Right lobe of liver (tissue), 6 donors: ENCODE results near the gene PRC1. TPM values are rescaled to one million over a fixed set of nuclear protein-coding genes. Genes with fewer than 3 reads are reported as not detected.
"Not testable (repeated sequence)": the region's sequence is repeated elsewhere in the genome, so short reads cannot be mapped to it uniquely, and the experiment has no call there.

Experiments used
- ATAC-seq, 4 donors: fragments of 200-7000 bp; cut with Tn5 transposase; one replicate each; pipeline ENCODE4 v1.9.1; 2020; ENCODE audit warnings: mild to moderate bottlenecking in 4 of 4, moderate library complexity in 4 of 4
- DNase-seq, 3 donors: peaks; one replicate each; pipeline ENCODE4 v3.0.0-alpha.2; 2020
- H3K27ac ChIP-seq, 3 donors: fragments of 200-600 bp; one replicate each; pipeline ENCODE4 v1.8.0; 2022
- H3K27me3 ChIP-seq, 2 donors: fragments of 200-600 bp; one replicate each; pipeline ENCODE4 v1.8.0; 2022
- H3K36me3 ChIP-seq, 4 donors: fragments of 200-600 bp; sonication (generic) in 1 of 4; one replicate each; pipeline versions ENCODE4 v1.5.1 to v1.8.0; 2017 to 2022; ENCODE audit warnings: control low read depth in 1 of 4
- H3K4me1 ChIP-seq, 4 donors: fragments of 200-600 bp; sonication (generic) in 1 of 4; one replicate each; pipeline versions ENCODE4 v1.5.1 to v1.8.0; 2017 to 2022; ENCODE audit warnings: control low read depth in 1 of 4
- H3K4me3 ChIP-seq, 3 donors: fragments of 200-600 bp; one replicate each; pipeline ENCODE4 v1.8.0; 2022
- H3K9me3 ChIP-seq, 4 donors: fragments of 200-600 bp; sonication (generic) in 1 of 4; one replicate each; pipeline versions ENCODE4 v1.5.1 to v1.8.0; 2017 to 2022; ENCODE audit warnings: control low read depth in 1 of 4
- POLR2A ChIP-seq: fragments of 450-650 bp; IDR thresholded peaks from one replicate; pipeline ENCODE4 v1.6.1; 2017; ENCODE audit warnings: antibody characterized with exemption, mild to moderate bottlenecking
- WGBS: methylation state at CpG from one replicate; pipeline ENCODE4 v1.1.6; 2018; ENCODE audit warnings: low coverage, low lambda C conversion rate; ENCODE audit not compliant: insufficient coverage; ENCODE audit errors: missing lambda C conversion rate; 5-methylcytosine and 5-hydroxymethylcytosine counted together
- intact Hi-C, 2 donors: fragments of 100-400 bp; cut with DNase I; formaldehyde crosslinking; loops; one replicate each; pipeline versions ENCODE4 v1.11.2 to v1.14.1; 2022
- total RNA-seq, 6 experiments: library from RNA; depleted of rRNA in 2 of 6; stranded (reverse); fragments of >200 nt in 2 of 6; fragmentation: NEBNext Ultra II Directional in 3 of 6; extraction: Animal tissue kit (Norgen Biotek cat#: 25700) in 3 of 6; gene quantifications; one replicate each; pipeline versions ENCODE4 v1.1.0 to v1.2.4, GENCODE V29; 2016 to 2023
- TF ChIP-seq, protein P1 (sequence below), 4 donors: fragments of 200-600 bp in 3 of 4; fragments of 450-650 bp in 1 of 4; IDR thresholded peaks; one replicate each; pipeline versions ENCODE4 v1.5.1 to v1.8.0; 2016 to 2022; ENCODE audit warnings: antibody characterized with exemption in 4 of 4, mild to moderate bottlenecking in 2 of 4
- donor health status: DM: no; HTN: yes; CAD: no.
- donor health status: DM: no; HTN: no; CAD: no.
- donor health status: DM: no; HTN: no; CAD: no.
- donor health status: DM: no; HTN: yes; CAD: no.
- donor health status: DM: no; HTN: yes; CAD: no.

Gene PRC1
- total RNA-seq, 6 experiments from 2014 or later = 1.2 to 8.8 (median 4.3) TPM

DNA sequence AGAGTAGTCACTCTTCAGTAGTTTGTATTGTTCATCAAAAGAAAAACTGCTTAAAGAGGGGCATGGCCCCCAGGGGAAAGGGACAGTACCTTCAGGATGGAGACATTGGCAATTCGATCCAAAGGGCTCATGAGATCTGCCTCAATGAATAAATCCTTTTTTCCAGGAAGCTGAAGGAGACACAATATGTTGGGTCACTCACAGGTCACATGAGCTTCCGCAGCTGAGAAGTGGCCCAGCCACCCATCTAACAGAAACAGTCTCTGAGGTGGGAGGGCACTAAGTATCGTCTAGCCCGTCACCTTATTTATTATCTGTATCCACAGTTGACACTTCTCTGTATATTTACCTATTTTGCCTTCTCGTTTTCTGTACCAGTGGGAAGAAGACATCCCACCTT lies 23.4 kb upstream of the PRC1 start:
- H3K36me3 ChIP-seq = peaks cover 0 to 25% (median 5%) of the 10 kb centered on the region in 4 donors
- TF ChIP-seq, protein P1, sequence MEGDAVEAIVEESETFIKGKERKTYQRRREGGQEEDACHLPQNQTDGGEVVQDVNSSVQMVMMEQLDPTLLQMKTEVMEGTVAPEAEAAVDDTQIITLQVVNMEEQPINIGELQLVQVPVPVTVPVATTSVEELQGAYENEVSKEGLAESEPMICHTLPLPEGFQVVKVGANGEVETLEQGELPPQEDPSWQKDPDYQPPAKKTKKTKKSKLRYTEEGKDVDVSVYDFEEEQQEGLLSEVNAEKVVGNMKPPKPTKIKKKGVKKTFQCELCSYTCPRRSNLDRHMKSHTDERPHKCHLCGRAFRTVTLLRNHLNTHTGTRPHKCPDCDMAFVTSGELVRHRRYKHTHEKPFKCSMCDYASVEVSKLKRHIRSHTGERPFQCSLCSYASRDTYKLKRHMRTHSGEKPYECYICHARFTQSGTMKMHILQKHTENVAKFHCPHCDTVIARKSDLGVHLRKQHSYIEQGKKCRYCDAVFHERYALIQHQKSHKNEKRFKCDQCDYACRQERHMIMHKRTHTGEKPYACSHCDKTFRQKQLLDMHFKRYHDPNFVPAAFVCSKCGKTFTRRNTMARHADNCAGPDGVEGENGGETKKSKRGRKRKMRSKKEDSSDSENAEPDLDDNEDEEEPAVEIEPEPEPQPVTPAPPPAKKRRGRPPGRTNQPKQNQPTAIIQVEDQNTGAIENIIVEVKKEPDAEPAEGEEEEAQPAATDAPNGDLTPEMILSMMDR (IDR thresholded peaks at IDR 0.05) = no peak
- no peak for TF ChIP-seq POLR2A
- no peak overlapping the region for H3K4me3 ChIP-seq
- ATAC-seq = no peak
- WGBS = 80% methylated on average over 4 of the region's 5 CpGs
- peaks cover 0 to 12% (median 3%) of the 10 kb centered on the region in 4 donors for H3K4me1 ChIP-seq
- no peak for DNase-seq
- intact Hi-C loops = no loop called here
- no peaks in the 10 kb centered on the region for H3K9me3 ChIP-seq
- no peaks in the 10 kb centered on the region for H3K27me3 ChIP-seq
- H3K27ac ChIP-seq = no peak overlapping the region

DNA sequence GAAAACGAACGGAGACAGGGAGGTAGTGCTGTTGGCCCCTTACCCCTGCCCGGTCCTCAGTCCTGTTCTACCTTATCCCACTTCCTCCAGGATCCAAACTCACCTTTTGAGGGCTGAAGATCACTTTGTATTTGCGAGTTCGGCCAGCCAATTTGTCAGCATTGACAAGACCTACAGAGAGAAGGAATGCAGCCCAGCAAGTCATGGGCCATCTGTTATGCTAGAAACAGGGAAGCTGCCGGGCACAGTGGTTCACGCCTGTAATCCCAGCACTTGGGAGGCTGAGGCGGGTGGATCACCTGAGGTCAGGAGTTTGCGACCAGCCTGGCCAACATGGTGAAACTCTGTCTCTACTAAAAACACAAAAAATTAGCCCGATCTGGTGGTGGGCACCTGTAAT lies 19.4 kb upstream of the PRC1 start:
- ATAC-seq, H3K27me3 ChIP-seq, intact Hi-C loops, H3K27ac ChIP-seq, H3K9me3 ChIP-seq, H3K4me3 ChIP-seq, H3K4me1 ChIP-seq, DNase-seq: not testable (repeated sequence)
- WGBS = 83% methylated on average over 6 of the region's 10 CpGs
- H3K36me3 ChIP-seq = peaks cover 0 to 41% (median 5%) of the 10 kb centered on the region in 4 donors

DNA sequence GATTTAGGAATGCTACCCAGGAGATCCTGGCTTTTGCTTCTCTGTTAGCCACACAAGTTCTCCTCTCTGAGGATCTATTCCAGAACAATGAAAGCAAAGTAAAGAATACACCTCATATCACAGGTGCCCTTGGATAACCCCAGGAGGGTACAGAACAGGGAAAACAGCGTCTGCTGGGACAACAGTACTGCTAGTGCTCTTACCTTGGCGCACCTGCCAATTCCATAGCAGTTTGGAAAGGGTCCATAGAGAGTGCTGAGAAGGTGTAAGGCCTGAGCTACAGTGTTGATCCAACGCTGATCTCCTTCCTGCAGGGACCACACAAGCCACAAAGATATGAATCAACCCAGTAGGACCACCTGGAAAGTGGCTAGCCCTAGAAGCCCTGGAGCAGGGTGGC lies 12.9 kb upstream of the PRC1 start:
- no peak overlapping the region for H3K4me3 ChIP-seq
- 100% methylated on average over 2 of the region's 3 CpGs for WGBS
- ATAC-seq (no peak), DNase-seq (no peak)
- no peaks in the 10 kb centered on the region for H3K9me3 ChIP-seq
- peaks cover 0 to 64% (median 7%) of the 10 kb centered on the region in 4 donors for H3K36me3 ChIP-seq
- intact Hi-C loops = no loop called here
- TF ChIP-seq, protein P1 (IDR thresholded peaks at IDR 0.05) = no peak
- TF ChIP-seq POLR2A = no peak
- H3K4me1 ChIP-seq = no peaks in the 10 kb centered on the region
- H3K27ac ChIP-seq = no peak overlapping the region
- no peaks in the 10 kb centered on the region for H3K27me3 ChIP-seq

DNA sequence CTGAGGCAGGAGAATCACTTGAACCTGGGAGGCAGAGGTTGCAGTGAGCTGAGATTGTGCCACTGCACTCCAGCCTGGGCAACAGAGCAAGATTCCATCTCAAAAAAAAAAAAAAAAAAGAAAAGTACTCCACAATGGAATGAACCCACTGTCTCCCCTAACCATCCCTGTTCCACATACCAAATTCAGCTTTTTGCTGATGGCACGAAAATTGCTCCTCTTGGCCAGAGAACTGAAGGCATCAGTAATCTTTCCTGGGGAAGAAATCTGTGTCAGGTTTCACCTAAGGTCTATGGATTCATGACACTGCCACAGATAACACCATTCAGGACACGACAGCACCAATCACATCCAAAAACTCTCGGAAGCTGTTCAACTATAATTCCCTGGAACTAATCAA lies 6.9 kb upstream of the PRC1 start:
- H3K27ac ChIP-seq = no peak overlapping the region
- ATAC-seq (no peak), DNase-seq (no peak)
- H3K9me3 ChIP-seq = no peaks in the 10 kb centered on the region
- 100% methylated on average over 1 of the region's 3 CpGs for WGBS
- H3K27me3 ChIP-seq = no peaks in the 10 kb centered on the region
- TF ChIP-seq, protein P1 (IDR thresholded peaks at IDR 0.05) = no peak
- no peak for TF ChIP-seq POLR2A
- peaks cover 0 to 66% (median 18%) of the 10 kb centered on the region in 4 donors for H3K36me3 ChIP-seq
- H3K4me3 ChIP-seq = no peak overlapping the region
- no peaks in the 10 kb centered on the region for H3K4me1 ChIP-seq
- intact Hi-C loops = no loop called here

DNA sequence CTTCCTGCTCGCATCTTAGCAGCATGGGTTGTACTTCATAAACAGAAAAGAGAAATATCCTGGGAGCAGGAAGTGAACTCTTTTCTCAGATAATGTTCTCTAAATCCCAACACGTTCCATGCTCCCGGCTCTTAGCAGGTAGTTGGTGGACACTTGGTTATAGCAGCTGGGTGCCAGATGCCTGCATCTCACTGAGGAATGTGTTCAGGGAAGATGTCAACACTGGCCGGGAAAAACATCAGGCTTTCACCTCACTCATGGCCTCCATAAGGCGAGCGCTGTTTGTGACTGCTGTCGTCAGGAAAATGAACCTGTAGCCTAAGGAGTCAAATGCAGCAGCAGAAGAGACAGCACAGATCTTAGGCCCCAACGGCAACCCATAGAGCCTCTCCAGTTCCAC lies 4.4 kb upstream of the PRC1 start:
- intact Hi-C loops = no loop called here
- Histone ChIP-seq H3K27me3 (no peaks in the 10 kb centered on the region), H3K9me3 (no peaks in the 10 kb centered on the region), H3K36me3 (peaks cover 0 to 44% (median 11%) of the 10 kb centered on the region in 4 donors), H3K4me1 (peaks cover 0 to 2% (median under 1%) of the 10 kb centered on the region in 4 donors), H3K4me3 (no peak overlapping the region), H3K27ac (no peak overlapping the region)
- TF ChIP-seq, protein P1 (IDR thresholded peaks at IDR 0.05) = no peak
- no peak for TF ChIP-seq POLR2A
- no peak for DNase-seq
- no peak for ATAC-seq
- 84% methylated on average over 2 of the region's 8 CpGs for WGBS
